Transverse colon (tissue), 4 donors: ENCODE measurements around the gene FKBP7. TPM values are rescaled to one million over a fixed set of nuclear protein-coding genes. Genes with fewer than 3 reads are reported as not detected.

ENCODE experiments used
- DNase-seq: peaks from one replicate; pipeline ENCODE4 v3.0.0-alpha.2; 2019
- H3K27ac ChIP-seq, 4 donors: fragments of 200-600 bp; sonication (generic); 2 replicates each; pipeline ENCODE4 v1.5.1; 2016 to 2018; ENCODE audit warnings: inconsistent platforms in 4 of 4
- H3K27me3 ChIP-seq: fragments of 200-600 bp; sonication (generic); 2 replicates; pipeline ENCODE4 v1.5.1; 2017; ENCODE audit warnings: inconsistent platforms
- H3K36me3 ChIP-seq, 4 donors: fragments of 200-600 bp; sonication (generic); 2 replicates each; pipeline ENCODE4 v1.5.1; 2017 to 2019; ENCODE audit warnings: inconsistent platforms in 4 of 4
- H3K4me1 ChIP-seq, 4 donors: fragments of 200-600 bp; sonication (generic); 2 replicates each; pipeline ENCODE4 v1.5.1; 2017 to 2020; ENCODE audit warnings: inconsistent platforms in 4 of 4
- H3K4me3 ChIP-seq, 4 donors: fragments of 200-600 bp; sonication (generic); 1 replicate in 1 of 4; 2 replicates in 3 of 4; pipeline versions ENCODE4 v1.5.1 to v1.6.1; 2017 to 2019; ENCODE audit warnings: inconsistent platforms in 4 of 4
- H3K9me3 ChIP-seq, 2 donors: fragments of 200-600 bp; sonication (generic); 2 replicates each; pipeline ENCODE4 v1.5.1; 2017 to 2019; ENCODE audit warnings: inconsistent platforms in 2 of 2
- CTCF ChIP-seq, 5 experiments: fragments of 200-600 bp in 3 of 5; fragments of 450-650 bp in 2 of 5; sonication (generic) in 3 of 5; IDR thresholded peaks; 1 replicate in 2 of 5; 2 replicates in 3 of 5; pipeline ENCODE4 v1.5.1; 2016 to 2017; ENCODE audit warnings: antibody characterized with exemption in 5 of 5, inconsistent platforms in 3 of 5, mild to moderate bottlenecking in 2 of 5, moderate library complexity in 1 of 5
- EP300 ChIP-seq: sonication (generic); formaldehyde crosslinking; IDR thresholded peaks from one replicate; pipeline ENCODE4 v1.6.1; 2017; ENCODE audit warnings: antibody characterized with exemption, low read depth
- POLR2A ChIP-seq: fragments of 450-650 bp; IDR thresholded peaks from one replicate; pipeline ENCODE4 v1.6.1; 2016; ENCODE audit warnings: antibody characterized with exemption, mild to moderate bottlenecking, moderate library complexity
- POLR2AphosphoS5 ChIP-seq, 3 donors: sonication (generic); formaldehyde crosslinking; IDR thresholded peaks; one replicate each; pipeline ENCODE4 v1.6.1; 2016; ENCODE audit warnings: antibody characterized with exemption in 3 of 3
- WGBS, 2 donors: methylation state at CpG; one replicate each; pipeline ENCODE4 v1.1.5; 2018; ENCODE audit warnings: low coverage in 1 of 2; 5-methylcytosine and 5-hydroxymethylcytosine counted together
- in situ Hi-C, 4 donors: fragments of 200-750 bp; cut with MboI; loops; one replicate each; pipeline versions ENCODE4 v1.15.0 to v1.15.1; 2017; ENCODE audit warnings: low sequenced_read_pairs in 3 of 4, low pct_ligation_motif_present in 1 of 4, low pct_unique_long_range_greater_than_20kb in 1 of 4
- intact Hi-C: fragments of 100-400 bp; cut with DNase I; formaldehyde crosslinking; loops from one replicate; pipeline ENCODE4 v1.15.1; 2023; ENCODE audit warnings: low total_unique reads
- total RNA-seq, 4 donors: library from RNA; depleted of rRNA; stranded (reverse); fragments of >200 nt; gene quantifications; one replicate each; pipeline ENCODE4 v1.1.0, GENCODE V29; 2016

The FKBP7 gene
- total RNA-seq, 4 donors from 2014 or later: 0.37 to 5.2 (median 2.6) TPM; not detected in 1

GRCh38 chr2:178450524-178450773, 28.0 kb downstream of the FKBP7 start:
- in situ Hi-C loops (no loop called here), intact Hi-C loops (loop anchor here (2.0 kb wide), 1 partner anchor 28 kb away; the partner anchor contains the start of gene FKBP7)
- Histone ChIP-seq H3K27me3 (no peaks in the 10 kb centered on the region), H3K4me1 (peaks cover 6 to 31% (median 22%) of the 10 kb centered on the region in 4 donors), H3K9me3 (no peaks in the 10 kb centered on the region), H3K4me3 (peak overlapping the region; percentile 53 to 99 (median 82)), H3K27ac (peak overlapping the region; percentile 95 to 100 (median 96)), H3K36me3 (peaks cover 0 to 15% (median 5%) of the 10 kb centered on the region in 4 donors)
- WGBS, 2 donors: 1% methylated on average over 11 of the region's 25 CpGs; no CpG with 5 or more reads in 1 of the 2 donors
- DNase-seq: peak; percentile 84
- TF ChIP-seq EP300 (no peak), CTCF (IDR thresholded peaks at IDR 0.05) (no peak), POLR2AphosphoS5 (IDR thresholded peaks at IDR 0.05) (no peak), POLR2A (no peak)

- DNase-seq: peak; percentile 20
- in situ Hi-C loops: no loop called here
- 5 to 7% methylated on average over 8 to 18 of the region's 18 CpGs for WGBS, 2 donors
These were observed 28.5 kb downstream of the FKBP7 start for GRCh38 chr2:178449700-178450523.

GRCh38 chr2:178448968-178449661, 29.3 kb downstream of the FKBP7 start:
- intact Hi-C loops: loop anchor here (5.0 kb wide), 1 partner anchor 667 kb away; no protein-coding TSS in a partner anchor
- Histone ChIP-seq H3K4me3 (peak overlapping the region in 2 of 4 donors; percentile 73 to 99), H3K27me3 (no peaks in the 10 kb centered on the region), H3K9me3 (no peaks in the 10 kb centered on the region), H3K27ac (peak overlapping the region in 3 of 4 donors; percentile 95 to 100 (median 96)), H3K4me1 (peaks cover 6 to 31% (median 22%) of the 10 kb centered on the region in 4 donors), H3K36me3 (peaks cover 0 to 26% (median 7%) of the 10 kb centered on the region in 4 donors)
- DNase-seq: no peak
- no peak for TF ChIP-seq EP300
- TF ChIP-seq CTCF (IDR thresholded peaks at IDR 0.05): no peak
- TF ChIP-seq POLR2AphosphoS5 (IDR thresholded peaks at IDR 0.05): no peak
- TF ChIP-seq POLR2A: no peak
- 51 to 86% methylated on average over 4 of the region's 4 CpGs for WGBS, 2 donors
- in situ Hi-C loops: no loop called here

More at GRCh38 chr2:178449700-178450523, 28.5 kb downstream of the FKBP7 start:
- Histone ChIP-seq H3K36me3 (peaks cover 0 to 18% (median 6%) of the 10 kb centered on the region in 4 donors), H3K27ac (peak overlapping the region; percentile 95 to 100 (median 96)), H3K9me3 (no peaks in the 10 kb centered on the region), H3K4me3 (peak overlapping the region; percentile 53 to 99 (median 82)), H3K4me1 (peaks cover 6 to 31% (median 22%) of the 10 kb centered on the region in 4 donors), H3K27me3 (no peaks in the 10 kb centered on the region)
- intact Hi-C loops: loop anchor here (2.0 to 5.0 kb wide), 2 partner anchors 29 to 668 kb away; partner anchors contain the start of gene FKBP7
- no peak for TF ChIP-seq POLR2AphosphoS5 (IDR thresholded peaks at IDR 0.05)
- TF ChIP-seq POLR2A: no peak
- TF ChIP-seq CTCF (IDR thresholded peaks at IDR 0.05): no peak

- Histone ChIP-seq H3K4me3 (no peak overlapping the region), H3K36me3 (peaks cover 0 to 74% (median 34%) of the 10 kb centered on the region in 4 donors), H3K9me3 (no peaks in the 10 kb centered on the region), H3K4me1 (no peaks in the 10 kb centered on the region), H3K27me3 (no peaks in the 10 kb centered on the region), H3K27ac (no peak overlapping the region)
- DNase-seq: no peak
- TF ChIP-seq POLR2A (no peak), POLR2AphosphoS5 (IDR thresholded peaks at IDR 0.05) (no peak), CTCF (IDR thresholded peaks at IDR 0.05) (no peak), EP300 (no peak)
- in situ Hi-C loops: no loop called here
- intact Hi-C loops: no loop called here
- 87 to 90% methylated on average over 2 of the region's 2 CpGs for WGBS, 2 donors
These were observed 37.0 kb downstream of the FKBP7 start for GRCh38 chr2:178441426-178441825.
